Activated B cell treated with CpG ODN at 0.5 μM for 24 hours (primary cell): ENCODE results near the gene MYOZ1. TPM values are rescaled to one million over a fixed set of nuclear protein-coding genes. Genes with fewer than 3 reads are reported as not detected.
"Not testable (repeated sequence)": the region's sequence is repeated elsewhere in the genome, so short reads cannot be mapped to it uniquely, and the experiment has no call there.

Experiments used
- ATAC-seq: fragments of 200-7000 bp; cut with Tn5 transposase; one replicate; pipeline ENCODE4 v1.10.0; 2021; ENCODE audit warnings: low read depth, mild to moderate bottlenecking, moderate library complexity
- CTCF ChIA-PET: fragments of 350-600 bp; sonication (Branson Sonifier 250); formaldehyde crosslinking; loops from one replicate; lab custom pipeline; 2021; ENCODE audit warnings: antibody characterized with exemption; lab: Charles Lee
- POLR2A ChIA-PET: fragments of 350-600 bp; sonication (Branson Sonifier 250); formaldehyde crosslinking; loops from one replicate; lab custom pipeline; 2021; ENCODE audit warnings: antibody characterized with exemption; lab: Charles Lee
- DNase-seq: peaks from one replicate; pipeline ENCODE4 v3.0.0; 2022
- H3K27ac Mint-ChIP-seq: one replicate; pipeline ENCODE4 v1.8.0; 2020; ENCODE audit warnings: mixed read lengths
- H3K27me3 Mint-ChIP-seq: one replicate; pipeline ENCODE4 v1.8.0; 2021; ENCODE audit warnings: mixed read lengths
- H3K36me3 Mint-ChIP-seq: one replicate; pipeline ENCODE4 v1.8.0; 2021; ENCODE audit warnings: low read depth, mixed read lengths
- H3K4me1 Mint-ChIP-seq: one replicate; pipeline ENCODE4 v1.8.0; 2021; ENCODE audit warnings: mixed read lengths
- H3K4me3 Mint-ChIP-seq: one replicate; pipeline ENCODE4 v1.8.0; 2020; ENCODE audit warnings: mild to moderate bottlenecking, mixed read lengths
- H3K9me3 Mint-ChIP-seq: one replicate; pipeline ENCODE4 v1.8.0; 2020; ENCODE audit warnings: mixed read lengths
- CTCF ChIP-seq: fragments of 200-600 bp; IDR thresholded peaks from one replicate; pipeline ENCODE4 v1.8.0; 2022; ENCODE audit warnings: antibody characterized with exemption, mild to moderate bottlenecking
- intact Hi-C: fragments of 100-400 bp; cut with micrococcal nuclease; formaldehyde crosslinking; loops from one replicate; pipeline ENCODE4 v1.15.1; 2024
- total RNA-seq: library from RNA; stranded (reverse); gene quantifications from 2 replicates; pipeline ENCODE4 v1.2.3, GENCODE V29; 2022

Gene MYOZ1
- total RNA-seq, 1 donor from 2014 or later = not detected

- ChIA-PET POLR2A (interaction anchor here (0.5 to 2.0 kb wide), 14 partner anchors 19 to 1610 kb away, joined by 3 to 16 read pairs (median 4); partner anchors contain the start of genes DNAJC9 and PPP3CB), CTCF (interaction anchor here (1.8 kb wide), 1 partner anchor 18 kb away, joined by 5 read pairs; no protein-coding TSS in a partner anchor)
- H3K27ac Mint-ChIP-seq = peak overlapping the region; percentile 98
- no peaks in the 10 kb centered on the region for H3K27me3 Mint-ChIP-seq
- peaks cover 12% of the 10 kb centered on the region for H3K36me3 Mint-ChIP-seq
- DNase-seq (no peak), ATAC-seq (peak; percentile 60)
- no peaks in the 10 kb centered on the region for H3K9me3 Mint-ChIP-seq
- TF ChIP-seq CTCF = no peak
- H3K4me3 Mint-ChIP-seq = peak overlapping the region; percentile 99
- peaks cover 24% of the 10 kb centered on the region for H3K4me1 Mint-ChIP-seq
- intact Hi-C loops = loop anchor here (1.0 to 10.0 kb wide), 11 partner anchors 19 to 1202 kb away; partner anchors contain the start of genes DNAJC9, ECD, FAM149B1 and KAT6B
These were observed 16.0 kb downstream of the MYOZ1 start for GRCh38 chr10:73625004-73625883.

DNA sequence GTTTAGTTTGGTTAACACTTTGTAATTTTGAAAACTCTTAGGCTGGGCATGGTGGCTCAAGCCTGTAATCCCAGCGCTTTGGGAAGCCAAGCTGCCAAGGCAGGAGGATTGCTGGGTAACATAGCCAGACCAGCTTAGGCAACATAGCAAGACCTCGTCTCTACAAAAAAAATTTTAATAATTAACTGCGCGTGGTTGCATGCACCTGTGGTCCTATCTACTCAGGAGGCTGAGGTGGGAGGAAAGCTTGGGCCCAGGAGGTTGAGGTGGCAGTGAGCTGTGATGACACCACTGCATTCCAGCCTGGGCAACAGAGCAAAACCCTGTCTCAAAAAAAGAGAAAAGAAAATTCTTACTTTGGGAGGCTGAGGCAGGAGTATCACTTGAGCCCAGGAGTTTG lies 18.2 kb downstream of the MYOZ1 start:
- Mint-ChIP-seq H3K27ac (no peak overlapping the region), H3K9me3 (no peaks in the 10 kb centered on the region), H3K27me3 (no peaks in the 10 kb centered on the region), H3K36me3 (peaks cover 12% of the 10 kb centered on the region), H3K4me3 (no peak overlapping the region), H3K4me1 (peaks cover 24% of the 10 kb centered on the region)
- ATAC-seq = no peak
- intact Hi-C loops = loop anchor here (10.0 kb wide), 2 partner anchors 192 to 458 kb away; partner anchors contain the start of genes ECD, FAM149B1 and NDST2
- no peak for DNase-seq
- CTCF ChIA-PET = no interaction called here
- POLR2A ChIA-PET = no interaction called here
- TF ChIP-seq CTCF = no peak

- not testable (repeated sequence) for H3K4me1 Mint-ChIP-seq, H3K27ac Mint-ChIP-seq, H3K27me3 Mint-ChIP-seq
These were observed 20.3 kb downstream of the MYOZ1 start for GRCh38 chr10:73620974-73621373.

DNA sequence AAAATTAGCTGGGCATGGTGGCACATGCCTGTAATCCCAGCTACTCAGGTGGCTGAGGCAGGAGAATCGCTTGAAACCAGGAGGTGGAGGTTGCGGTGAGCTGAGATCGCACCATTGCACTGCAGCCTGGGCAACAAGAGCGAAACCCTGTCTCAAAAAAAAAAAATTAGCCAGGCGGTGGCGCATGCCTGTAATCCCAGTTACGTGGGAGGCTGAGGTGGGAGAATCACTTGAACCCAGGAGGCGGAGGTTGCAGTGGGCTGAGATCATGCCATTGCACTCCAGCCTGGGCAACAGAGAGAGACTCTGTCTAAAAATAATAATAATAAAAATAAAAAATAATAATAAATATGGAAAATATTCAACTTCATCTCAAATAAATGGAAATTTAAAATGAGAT lies 24.1 kb downstream of the MYOZ1 start:
- POLR2A ChIA-PET, H3K27ac Mint-ChIP-seq, ATAC-seq, CTCF ChIA-PET, intact Hi-C loops, H3K27me3 Mint-ChIP-seq, H3K9me3 Mint-ChIP-seq, H3K4me1 Mint-ChIP-seq, H3K4me3 Mint-ChIP-seq, DNase-seq, H3K36me3 Mint-ChIP-seq: not testable (repeated sequence)

More at GRCh38 chr10:73620974-73621373, 20.3 kb downstream of the MYOZ1 start:
- H3K36me3 Mint-ChIP-seq, CTCF ChIA-PET, H3K4me3 Mint-ChIP-seq, ATAC-seq, DNase-seq, POLR2A ChIA-PET, H3K9me3 Mint-ChIP-seq: not testable (repeated sequence)
- intact Hi-C loops = loop anchor here (10.0 kb wide), 2 partner anchors 194 to 456 kb away; partner anchors contain the start of genes ECD, FAM149B1 and NDST2

DNA sequence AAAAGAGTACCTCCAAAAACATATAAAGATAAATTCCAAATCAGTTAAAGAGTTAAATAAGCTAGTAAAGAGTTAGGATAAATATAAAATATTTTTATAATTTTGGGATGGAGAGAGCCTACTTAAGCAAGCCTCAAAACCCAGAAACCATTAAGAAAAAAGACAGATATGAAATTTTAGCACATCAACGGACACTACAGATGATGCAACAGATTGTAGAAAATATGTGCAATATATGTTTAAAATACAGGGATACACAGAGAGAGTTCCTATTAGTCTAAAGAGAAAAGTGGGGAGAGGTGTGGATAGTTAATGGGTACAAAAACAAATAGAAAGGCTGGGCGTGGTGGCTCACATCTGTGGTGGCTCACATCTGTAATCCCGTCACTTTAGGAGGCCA lies 26.6 kb downstream of the MYOZ1 start:
- intact Hi-C loops = no loop called here
- Mint-ChIP-seq H3K9me3 (no peaks in the 10 kb centered on the region), H3K4me1 (no peaks in the 10 kb centered on the region), H3K36me3 (no peaks in the 10 kb centered on the region), H3K27ac (no peak overlapping the region), H3K27me3 (no peaks in the 10 kb centered on the region), H3K4me3 (no peak overlapping the region)
- CTCF ChIA-PET = no interaction called here
- DNase-seq (no peak), ATAC-seq (no peak)
- no peak for TF ChIP-seq CTCF
- POLR2A ChIA-PET = no interaction called here

DNA sequence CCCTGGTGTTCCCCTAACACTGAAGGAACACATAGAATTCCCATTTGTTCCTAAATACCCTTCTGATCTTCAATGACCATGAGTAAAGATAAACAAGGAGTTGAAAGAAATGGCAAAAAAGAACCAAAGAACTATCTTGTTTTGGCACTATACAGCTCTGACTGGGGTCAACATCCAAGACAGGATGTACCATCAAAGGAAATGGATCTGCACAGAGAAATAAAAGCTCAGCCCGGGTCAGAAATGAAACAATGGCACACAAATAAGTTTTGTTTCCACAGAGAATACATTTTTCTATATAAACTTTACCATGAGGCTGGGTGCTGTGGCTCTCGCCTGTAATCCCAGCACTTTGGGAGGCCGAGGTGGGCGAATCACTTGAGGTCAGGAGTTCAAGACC lies 32.2 kb downstream of the MYOZ1 start:
- no peak for ATAC-seq
- POLR2A ChIA-PET = no interaction called here
- no peaks in the 10 kb centered on the region for H3K27me3 Mint-ChIP-seq
- no peaks in the 10 kb centered on the region for H3K9me3 Mint-ChIP-seq
- no peak for DNase-seq
- H3K4me3 Mint-ChIP-seq = no peak overlapping the region
- CTCF ChIA-PET = no interaction called here
- no peaks in the 10 kb centered on the region for H3K4me1 Mint-ChIP-seq
- H3K36me3 Mint-ChIP-seq = no peaks in the 10 kb centered on the region
- intact Hi-C loops = no loop called here
- no peak overlapping the region for H3K27ac Mint-ChIP-seq
- TF ChIP-seq CTCF = no peak
